NCI-H446 treated with DMSO at 0.1 percent for 48 hours (cell line): ENCODE measurements around the gene SUGCT.

Experiments used
- DNase-seq: peaks from one replicate; lab custom pipeline; 2025; lab: John Stamatoyannopoulos, UW

The SUGCT gene

DNA sequence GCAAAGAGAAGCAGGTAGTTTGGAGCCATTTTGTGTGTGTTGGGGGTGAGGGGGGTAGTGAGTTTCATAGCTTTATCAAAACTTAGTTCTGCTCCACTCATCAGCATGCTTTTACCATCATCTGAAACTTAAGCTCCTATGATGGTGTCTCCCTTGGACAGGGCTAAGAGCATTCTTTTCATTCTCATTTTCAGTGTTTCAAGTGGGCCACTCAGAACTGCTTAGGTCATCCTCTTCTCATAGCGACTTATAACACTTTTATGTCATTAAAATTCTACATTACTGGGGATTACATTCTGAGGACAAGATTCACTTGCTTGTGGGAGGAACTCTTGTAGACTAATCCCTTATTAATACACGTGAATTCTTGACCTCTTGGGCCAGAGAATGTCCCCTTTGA lies 649.4 kb downstream of the SUGCT start:
- DNase-seq, result no peak

DNA sequence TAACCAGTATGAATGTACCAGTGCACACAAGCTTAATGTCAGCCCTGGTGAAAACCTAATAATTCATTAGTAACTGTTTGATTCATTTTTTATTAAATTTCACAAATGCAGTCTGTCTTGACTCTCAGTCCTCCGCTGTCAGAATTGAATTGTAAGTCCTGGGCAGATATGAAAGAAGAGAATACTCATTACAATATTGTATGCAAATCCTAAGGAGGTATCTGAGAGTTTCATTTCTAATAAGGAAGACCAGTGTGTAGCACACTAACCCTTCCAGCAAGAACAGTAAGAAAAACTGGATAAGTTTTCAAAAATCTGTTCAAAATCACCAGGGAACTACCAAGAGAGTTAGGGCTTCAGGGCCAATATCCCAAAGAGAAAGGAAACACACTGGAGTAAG lies 652.1 kb downstream of the SUGCT start:
- no peak for DNase-seq

DNA sequence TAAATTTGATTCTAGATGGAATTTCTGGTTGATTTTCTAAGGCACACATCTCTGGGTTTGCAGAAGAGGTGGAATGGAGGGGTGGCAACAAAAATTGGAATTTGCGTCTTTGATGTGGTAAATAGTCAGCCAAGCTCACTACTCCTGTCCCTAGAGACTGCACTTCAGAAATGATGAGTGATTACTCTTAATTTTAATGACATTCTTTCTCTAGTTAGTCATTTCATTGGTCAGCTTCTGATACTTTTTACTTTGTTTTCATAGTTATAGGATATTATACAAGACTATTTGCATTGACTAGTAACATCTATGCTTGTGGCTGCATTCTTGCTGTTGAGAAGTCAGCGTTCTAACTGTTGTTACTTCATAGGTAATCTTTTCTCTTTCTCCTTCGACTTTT lies 658.3 kb downstream of the SUGCT start:
- DNase-seq, result no peak

DNA sequence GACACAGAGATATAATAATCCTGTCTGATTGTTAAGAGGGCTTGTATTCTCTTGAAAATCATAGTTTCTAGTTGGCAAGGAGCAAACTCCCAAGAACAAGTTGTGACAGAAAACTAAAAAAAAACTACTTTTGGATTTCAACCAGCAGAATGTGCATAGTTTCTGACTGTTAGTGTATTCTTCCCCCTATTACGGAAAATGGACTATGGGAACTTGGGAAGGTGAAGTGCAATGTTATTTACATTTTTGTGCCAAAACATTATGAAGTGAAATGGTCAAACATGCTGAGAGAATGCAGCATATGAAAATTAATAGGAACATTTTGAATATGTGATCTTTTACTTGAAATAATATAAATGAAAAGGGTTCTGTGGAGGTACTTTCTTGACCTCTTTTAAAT lies 660.8 kb downstream of the SUGCT start:
- no peak for DNase-seq

DNA sequence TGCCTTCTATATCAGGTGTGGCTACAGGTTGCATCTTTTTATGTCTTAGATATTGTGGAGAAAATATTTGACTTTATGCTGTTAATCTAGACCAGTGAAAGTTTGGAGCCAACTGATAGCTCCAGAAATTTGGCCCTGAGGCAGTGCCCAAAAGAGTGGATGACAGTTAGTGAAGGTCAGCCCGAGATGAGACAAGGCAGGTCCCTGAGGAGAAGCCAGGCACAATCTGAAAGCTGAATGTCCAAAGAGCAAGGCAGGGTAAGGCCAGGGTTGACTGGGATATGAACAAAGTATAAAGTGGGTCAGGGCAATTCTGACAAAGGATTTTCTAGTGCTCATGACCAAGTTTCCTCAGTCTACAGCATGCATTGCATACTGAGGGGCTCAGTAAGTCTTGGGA lies 661.9 kb downstream of the SUGCT start:
- no peak for DNase-seq

DNA sequence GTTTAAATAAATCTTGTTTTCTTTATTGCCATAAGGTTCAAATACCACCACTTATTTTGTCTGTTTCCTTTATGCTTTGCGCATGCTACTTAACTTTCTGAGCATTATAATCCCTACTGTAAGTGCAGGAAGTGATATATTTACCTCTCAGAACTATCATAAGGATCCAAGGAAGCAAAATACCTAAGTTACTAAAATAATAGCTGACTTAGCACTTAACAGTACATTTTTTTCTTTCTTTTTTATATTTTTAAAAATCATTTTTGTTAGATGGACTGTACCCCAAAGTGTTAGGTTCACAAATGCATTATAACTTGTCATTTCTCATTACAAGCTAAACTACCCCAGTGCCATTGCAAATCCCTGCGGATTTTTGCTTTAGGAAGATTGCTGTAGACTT lies 663.8 kb downstream of the SUGCT start:
- no peak for DNase-seq

DNA sequence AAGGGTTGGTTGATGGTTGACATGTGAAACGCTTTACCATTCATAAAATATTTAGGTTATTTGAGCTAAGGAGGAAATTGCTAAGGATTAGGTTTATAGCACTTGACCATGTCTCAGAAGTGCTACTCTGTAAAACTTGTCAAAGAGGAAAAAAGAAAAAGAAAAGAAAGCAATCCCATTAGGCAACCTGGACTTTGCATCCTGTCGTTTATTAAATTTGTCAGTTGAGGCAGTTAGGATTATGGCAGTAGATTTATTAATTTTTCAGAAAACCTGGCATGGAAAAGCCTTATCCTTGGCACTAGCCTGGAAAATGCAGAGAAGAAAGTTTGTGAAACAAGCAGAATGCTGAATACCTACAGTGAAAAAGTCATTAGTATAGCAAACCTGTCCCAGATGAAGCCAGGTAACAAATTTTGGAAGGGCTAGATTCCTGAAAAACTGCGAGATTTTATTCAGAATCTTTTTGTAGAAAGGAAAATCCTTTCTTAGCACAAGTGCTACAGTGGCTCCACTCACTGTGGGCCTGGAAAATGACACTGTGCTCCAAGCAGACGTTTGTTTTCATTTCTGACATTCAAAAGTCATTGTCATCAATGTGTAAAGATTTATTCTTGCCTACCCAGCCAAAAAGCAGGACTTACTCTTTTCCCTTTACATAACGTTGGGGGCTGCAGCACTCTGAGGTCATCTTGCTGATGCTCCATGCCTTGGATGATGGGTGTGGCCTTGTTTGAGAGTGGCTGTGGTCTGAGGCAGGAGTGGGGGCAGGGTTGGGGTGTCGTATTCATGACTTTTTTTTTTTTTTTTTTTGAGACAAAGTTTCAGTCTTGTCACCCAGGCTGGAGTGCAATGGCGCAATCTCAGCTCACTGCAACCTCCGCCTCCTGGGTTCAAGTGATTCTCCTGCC lies 664.9 kb downstream of the SUGCT start:
- no peak for DNase-seq

DNA sequence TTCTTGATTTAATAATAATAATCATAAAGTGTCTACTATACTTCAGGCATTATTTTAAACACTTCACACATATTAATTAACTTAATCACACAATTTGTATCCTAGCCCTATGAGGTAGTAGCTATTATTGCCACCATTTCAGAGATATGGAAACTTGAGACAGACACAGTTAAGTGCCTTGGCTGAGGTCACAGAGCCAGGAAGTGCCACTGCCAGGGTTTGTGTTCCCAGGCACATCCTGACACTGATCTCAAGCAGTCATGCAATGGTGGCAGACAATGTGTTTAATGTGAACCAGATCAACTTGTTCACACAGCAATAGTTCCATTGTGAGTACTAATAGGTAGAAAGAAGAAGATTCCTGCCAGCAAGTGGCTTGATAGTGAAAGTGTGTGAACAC lies 666.0 kb downstream of the SUGCT start:
- no peak for DNase-seq

DNA sequence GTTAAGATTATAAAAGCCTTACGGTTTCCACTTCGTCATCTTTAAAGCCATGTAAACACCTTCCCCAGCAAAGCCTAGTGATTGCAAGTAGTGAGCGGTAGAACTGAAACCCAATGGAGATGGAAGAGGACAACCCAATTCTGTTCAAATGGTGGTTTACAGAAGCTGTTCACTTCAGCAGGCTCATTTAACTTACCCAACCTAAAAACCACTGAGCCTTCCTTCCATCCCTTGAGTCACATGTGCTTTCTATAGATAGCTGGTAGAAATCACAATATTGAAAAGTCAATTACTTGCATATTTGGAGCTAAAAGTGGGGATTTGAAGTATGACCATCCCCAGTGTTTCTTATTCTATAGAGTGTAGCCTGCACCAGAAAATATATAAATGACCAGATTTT lies 667.7 kb downstream of the SUGCT start:
- DNase-seq, result no peak

DNA sequence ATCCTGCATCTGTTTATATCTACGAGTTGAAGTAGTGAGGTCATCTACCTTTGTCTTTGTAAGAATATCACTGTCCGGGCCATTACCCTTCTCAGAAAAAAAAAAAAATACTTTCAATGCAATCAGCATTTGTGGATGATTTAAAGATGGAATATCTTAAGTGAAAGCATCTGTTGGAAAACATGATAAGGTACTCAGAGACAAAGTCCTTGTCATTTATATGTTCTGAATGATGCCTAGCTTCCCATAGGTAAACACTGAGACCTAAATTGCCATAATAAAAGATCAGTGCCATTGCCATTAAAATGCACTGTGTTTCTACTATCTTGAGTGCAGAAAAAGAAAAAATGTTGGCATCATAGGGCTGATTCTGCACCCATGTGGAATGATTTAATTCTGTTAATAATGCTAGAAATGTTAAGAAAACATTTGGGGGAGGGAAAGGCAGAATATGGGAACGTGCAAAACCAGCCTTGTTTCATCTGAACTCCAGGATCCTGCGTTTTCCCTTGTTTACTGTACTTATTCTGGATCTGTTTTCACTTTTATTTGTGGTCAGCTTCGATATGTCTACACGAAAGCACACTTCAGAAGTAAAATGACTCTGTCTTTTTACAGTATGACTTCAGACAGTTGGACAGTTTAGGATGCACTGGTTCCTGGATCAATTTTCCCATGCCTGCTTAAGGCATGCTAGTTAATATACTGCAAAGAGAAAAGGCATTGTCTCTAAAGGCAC lies 669.8 kb downstream of the SUGCT start:
- no peak for DNase-seq

DNA sequence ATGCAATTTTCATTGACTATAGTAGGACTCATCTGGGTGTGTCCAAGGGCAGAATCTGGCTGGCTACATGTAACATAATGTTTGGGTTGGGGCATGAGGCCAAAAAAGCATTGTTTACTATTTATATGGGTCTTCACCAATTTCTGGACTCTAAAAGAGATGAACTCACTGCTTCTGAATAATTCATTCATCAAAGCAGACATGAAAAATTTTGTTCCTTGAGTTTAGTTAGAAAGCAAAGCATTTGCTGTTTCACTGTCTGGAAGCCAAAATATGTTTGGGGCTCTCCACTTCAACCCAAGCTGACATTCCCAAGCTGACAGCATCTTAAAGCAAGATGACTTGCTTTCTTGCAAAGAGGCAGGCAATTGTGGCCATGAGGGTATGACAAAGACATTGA lies 670.6 kb downstream of the SUGCT start:
- DNase-seq, result no peak

DNA sequence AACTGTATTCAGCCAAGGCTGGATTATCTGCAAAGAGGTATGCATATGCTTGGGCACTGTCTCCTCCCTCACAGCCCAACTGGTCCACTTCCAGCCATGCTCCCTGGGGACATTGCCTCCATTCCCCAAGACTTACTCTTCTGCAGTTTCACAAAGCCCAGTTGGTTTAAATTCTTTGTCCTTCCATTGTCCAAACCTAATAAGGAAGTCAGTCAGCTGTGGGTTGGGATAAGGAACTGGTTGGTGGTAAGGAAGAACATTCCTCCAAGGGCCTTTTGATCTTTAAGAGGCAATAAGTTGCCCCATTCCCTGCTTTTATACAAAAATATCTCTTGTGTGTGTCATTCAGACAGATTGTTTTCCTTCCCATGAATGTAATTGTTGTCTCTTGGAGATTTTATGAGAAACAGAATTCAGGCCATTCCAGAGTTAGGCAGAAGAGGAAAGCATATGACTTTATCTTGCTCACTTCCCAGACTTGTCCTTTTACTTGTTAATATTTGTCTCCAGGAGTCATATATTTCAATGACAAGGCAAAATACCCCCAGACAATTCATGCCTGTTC lies 673.7 kb downstream of the SUGCT start:
- no peak for DNase-seq

DNA sequence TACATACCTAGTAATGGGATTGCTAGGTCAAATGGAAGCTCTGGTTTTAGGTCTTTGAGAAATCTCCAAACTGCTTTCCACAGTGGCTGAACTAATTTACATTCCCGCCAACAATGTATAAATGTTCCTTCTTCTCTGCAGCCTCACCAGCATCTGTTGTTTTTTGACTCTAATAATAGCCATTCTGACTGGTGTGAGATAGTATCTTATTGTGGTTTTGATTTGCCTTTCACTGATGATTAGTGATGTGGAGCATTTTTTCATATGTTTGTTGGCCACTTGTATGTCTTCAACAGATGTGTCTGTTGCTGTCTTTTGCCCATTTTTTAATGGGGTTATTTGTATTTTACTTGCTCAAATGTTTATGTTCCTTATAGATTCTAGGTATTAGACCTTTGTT lies 675.5 kb downstream of the SUGCT start:
- DNase-seq, result no peak

DNA sequence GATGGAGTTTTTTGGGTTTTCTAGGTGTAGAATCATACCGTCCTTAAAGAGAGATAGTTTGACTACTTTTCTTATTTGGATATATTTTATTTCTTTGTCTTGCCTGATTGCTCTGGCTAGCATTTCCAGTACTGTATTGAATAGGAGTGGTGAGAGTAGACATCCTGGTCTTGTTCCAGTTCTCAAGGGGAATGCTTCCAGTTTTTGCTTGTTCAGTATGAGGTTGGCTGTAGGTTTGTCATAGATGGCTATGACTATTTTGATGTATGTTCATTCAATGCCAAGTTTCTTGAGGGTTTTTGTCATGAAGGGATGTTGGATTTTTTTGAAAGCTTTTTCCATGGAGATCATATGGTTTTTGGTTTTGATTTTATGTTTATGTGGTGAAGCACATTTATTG lies 676.9 kb downstream of the SUGCT start:
- DNase-seq, result no peak

DNA sequence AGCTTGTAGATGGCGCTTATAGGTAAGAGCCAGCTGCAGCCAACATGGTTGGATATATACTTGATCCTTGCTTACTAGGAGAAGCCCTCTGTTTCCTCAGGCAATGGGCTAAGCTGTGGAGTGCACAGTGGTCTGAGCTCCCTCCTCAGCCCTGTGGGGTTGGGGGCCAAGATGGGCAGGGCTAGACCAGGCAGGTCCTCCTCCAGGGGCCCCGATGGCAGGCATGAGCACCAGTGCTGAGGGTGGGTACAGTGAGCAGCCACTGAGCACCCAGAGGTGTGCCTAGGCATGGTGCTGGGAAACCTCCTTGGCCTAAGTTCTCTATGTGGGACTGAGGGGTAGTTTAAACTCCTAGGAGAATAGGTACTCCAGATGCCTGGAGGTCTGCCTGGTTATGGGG lies 680.2 kb downstream of the SUGCT start:
- no peak for DNase-seq

DNA sequence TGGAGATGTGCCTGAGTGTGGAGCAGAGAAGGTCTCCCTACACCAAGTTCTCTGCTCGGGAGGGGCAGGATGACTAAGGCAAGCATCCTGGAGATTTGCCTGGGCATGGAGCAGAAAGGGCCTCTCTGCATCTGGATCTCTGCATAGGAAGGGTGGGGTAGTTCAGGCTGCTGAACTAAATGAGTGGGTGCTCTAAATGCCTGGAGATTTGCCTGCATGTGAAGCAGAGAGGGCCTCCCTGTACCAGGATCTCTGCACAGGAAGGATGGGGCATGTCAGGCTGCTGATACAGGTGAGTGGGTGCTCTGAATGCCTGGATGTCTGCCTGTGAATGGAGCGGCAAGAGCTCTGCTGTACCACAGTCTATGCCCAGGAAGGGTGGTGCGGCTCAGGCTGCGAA lies 680.7 kb downstream of the SUGCT start:
- DNase-seq, result no peak

DNA sequence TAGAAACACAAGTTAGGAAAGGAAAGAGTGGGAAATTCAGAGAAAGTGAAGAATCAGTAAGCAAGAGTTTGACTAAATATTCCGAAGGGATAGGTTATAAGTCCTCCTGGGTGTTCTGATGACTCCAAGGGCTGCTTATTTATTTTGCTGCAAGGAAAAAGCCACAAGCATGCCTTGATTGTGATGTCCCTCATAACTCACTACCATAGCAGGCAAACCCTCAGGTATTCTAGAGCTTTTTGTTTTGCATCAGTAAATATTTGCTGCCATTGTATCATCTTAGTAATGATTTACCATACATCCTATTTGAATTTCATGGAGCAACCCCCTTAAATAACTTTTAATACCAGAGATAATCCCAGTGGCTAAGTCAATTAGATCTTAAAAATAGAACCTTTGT lies 688.1 kb downstream of the SUGCT start:
- no peak for DNase-seq

DNA sequence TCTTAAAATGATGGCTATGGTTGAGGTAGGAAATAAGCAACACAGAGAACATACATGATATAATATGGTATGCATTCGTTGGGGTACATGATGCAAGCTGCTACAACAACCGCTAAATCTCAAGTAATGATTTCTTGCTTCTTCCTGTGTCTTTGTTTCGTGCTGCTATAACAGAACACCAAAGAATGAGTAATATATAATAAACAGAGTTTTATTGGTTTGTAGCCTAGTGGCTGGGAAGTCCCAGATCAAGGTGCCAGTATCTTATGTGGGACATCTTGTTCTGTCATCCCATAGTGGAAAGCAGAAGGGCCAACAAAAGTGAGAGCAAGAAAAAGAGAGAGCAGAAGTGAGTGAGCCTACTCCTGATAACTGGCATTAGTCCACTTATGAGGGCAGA lies 689.7 kb downstream of the SUGCT start:
- no peak for DNase-seq

DNA sequence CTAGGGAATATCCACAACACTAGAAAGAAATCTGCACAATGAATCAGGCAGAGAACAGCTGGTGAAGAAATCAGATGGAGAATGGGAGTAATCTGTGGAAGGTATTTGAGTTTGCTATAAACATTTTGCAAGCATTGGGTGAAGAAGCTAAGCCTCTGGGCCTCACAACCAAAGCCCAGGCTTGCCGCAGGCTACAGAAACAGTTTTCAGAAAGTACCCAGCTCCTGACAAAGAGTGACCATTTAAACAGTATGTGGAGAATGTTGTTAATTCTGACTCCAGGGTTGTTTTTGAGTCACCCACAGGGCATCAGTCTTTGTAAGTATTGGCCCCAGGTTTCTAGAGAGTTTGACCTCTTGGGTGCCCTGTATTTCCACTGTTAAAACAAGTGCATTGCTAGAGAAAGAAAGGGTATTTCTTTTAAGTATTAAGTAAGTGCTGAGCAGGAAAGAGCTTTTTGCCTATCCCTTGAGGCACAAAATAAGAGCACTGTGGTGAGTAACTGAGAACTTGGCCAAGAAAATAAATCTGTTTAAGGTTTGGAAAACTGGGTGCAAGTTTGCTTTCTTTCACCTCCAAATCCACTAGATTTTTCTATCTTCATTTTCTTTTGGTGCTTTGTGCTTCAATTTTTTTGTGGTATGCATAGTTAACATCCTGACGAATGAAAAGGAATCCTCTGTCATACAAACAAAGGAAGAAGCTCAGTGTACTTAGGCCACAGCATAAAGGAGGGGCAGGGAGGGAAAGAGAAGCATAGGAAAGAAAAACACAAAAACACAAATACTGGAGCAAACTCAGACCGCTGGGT lies 691.8 kb downstream of the SUGCT start:
- DNase-seq, result no peak

DNA sequence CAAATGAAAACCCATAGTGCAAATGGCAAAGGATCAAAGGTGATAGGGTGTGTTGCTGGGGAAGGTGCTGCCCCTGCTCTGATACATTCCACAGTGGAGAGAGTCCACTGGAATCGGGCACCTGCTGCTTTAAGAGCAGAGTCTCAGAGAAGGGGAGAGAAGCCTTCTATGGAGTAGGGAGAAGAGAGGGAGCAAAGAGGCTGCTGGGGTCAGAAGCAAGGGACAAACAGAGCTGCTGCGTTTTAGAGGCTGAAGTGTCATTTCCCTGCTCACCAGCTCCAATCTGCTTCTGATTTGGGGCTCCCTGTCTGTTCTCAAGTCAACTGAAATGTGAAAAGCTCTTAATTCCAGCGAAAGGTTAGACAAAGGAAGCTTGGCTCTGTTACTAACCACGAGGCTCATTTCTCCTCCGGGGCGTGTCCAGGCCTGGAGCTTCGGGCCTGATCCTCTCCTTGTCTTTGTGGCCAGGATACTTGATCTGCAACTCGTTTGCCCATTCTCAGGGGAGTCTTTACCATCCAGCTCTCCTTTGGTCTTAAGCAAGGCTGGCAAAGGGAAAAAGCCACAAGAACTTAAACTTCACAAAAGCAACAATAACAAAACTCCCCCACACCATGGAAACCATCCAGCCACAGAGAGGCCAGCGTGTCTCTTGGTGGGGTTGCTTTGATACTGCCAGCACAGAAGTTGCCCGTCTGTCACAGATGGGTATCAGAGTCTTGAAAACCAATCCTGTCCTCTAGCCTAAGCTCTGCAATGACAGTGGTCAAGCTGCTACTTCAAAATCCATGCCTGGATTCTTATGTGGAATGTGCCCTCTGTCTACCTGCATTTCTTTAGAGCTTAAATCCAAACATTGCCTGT lies 692.6 kb downstream of the SUGCT start:
- DNase-seq, result no peak
